SKM-1 treated with dmso at 0.1 percent for 144 hours (cell line): Measurements from ENCODE around the gene ZNF778.
"Not testable (repeated sequence)": the region's sequence is repeated elsewhere in the genome, so short reads cannot be mapped to it uniquely, and the experiment has no call there.

Source experiments
- DNase-seq: peaks from one replicate; lab custom pipeline; 2025; ENCODE audit not compliant: unreplicated experiment; lab: John Stamatoyannopoulos, UW

Gene ZNF778

DNA sequence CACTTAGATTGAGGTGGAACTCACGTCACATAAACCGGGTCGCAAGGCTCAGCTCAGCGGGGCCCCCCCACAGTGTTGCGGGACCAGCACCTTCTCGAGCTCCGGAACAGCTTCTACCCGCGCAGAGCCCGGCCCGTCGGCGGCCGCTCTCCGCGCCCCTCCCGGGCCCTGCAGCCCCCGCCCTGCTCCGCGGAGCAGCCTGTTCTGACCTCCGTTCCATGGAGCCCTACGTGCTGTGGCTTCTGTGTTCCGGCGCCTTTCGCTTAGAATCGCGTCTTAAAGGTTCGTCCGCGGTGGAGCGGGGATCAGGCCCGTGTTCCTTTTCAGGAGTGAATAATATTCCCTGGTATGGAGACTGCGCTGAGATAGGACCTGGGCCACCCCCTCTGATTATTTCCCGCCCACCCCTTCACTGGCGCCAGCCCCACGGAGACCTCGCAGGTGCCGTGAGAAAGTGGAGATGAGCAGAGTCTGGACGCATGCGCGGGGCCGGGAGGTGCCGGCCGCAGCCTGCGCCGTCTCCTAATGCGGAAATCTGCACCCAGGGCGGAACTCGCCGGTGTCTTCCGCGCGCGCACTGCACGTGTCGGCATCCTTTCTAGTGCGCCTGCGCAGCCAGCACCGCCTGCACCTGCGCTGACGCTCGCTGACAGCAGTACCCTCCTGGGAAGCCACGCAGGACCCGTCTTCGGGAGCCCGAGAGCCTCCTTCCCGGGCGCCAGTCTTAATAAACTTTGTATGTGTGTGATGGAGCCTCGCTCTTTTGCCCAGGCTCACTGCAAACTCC is 30.9 kb downstream of the ZNF778 start:
- DNase-seq, result no peak

DNA sequence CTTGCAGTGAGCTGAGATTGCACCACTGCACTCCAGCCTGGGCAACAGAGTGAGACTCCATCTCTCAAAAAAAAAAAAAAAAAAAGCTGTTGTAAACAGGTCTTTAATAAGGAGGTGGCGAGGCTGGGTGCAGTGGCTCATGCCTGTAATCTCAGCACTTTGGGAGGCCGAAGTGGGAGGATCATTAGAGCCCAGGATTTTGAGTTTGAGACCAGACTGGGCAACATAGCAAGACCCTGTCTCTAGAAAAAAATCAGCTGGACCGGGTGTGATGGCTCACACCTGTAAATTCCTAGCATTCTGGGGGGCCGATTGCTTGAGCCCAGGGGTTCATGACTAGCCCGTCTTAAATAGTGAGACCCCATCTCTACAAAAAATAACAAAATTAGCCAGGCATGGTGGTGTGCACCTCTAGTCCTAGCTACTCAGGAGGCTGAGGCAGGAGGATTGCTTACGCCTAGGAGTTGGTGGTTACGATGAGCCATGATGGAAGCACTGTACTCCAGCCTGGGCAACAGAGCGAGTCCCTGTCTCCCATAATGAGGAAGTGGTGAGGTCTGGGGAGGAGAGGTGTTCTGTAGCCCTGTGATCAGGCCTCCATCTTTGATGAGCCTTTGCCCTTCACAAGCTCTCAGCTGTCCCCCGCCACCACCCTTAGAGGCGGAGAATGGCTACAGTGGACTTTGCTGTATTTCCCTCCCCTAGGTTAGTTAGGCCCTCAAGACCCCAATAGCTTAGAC is 36.2 kb downstream of the ZNF778 start:
- DNase-seq, result no peak

DNA sequence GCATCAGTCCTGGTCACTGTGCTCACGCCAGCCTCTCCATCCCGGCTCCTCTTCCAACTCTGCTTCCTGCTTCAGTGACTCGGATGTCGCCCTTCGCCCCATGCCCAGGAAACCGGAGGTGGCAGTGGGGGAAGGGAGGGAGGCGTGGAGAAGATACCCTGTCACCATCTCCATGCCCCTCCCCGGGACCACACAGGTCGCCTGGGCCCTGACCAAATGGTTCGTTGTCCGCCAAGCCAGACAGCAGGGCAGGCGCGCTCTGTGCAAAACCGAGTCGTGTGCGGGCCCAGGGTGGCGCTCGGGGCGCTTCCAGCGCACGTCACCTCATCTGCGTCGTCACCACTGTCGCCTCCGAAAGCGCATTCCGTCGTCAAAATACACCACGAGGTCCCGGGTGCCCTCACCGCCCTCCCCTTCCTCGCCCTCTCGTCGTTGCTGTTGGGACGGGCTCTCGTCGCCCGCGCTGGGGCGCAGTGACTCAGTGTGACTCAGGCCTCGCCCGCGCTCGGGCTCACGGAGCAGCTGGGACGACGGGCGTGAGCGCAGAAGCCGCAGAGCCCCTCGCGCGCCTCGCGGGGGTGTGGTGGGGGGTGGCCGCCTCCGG is 39.2 kb downstream of the ZNF778 start:
- DNase-seq, result no peak

DNA sequence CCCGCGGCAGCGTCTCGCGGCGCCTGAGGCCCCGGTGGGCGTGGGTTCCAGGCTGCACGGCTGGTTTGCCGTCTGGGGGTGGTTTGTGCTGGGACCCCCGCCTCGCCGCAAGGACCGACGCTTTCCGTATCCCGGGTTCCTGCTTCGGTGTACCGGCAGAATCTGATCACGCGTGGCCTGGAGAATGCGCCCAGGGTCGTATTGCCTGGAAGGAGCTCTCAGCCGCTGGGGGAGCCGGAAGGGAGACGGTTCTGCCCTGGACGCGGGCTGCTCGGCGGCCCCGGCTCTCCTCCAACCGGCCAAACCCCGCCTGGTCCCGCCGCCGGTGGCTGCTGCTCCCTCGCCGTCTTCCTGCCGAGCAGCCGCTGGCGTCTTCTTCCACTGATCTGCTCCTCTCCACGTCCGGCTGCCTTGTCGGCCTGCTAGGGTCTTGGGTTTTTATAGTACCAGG is 39.8 kb downstream of the ZNF778 start:
- DNase-seq, result no peak

- no peak for DNase-seq
Observed at GRCh38 chr16:89257757-89258465, 40.4 kb downstream of the ZNF778 start.

DNA sequence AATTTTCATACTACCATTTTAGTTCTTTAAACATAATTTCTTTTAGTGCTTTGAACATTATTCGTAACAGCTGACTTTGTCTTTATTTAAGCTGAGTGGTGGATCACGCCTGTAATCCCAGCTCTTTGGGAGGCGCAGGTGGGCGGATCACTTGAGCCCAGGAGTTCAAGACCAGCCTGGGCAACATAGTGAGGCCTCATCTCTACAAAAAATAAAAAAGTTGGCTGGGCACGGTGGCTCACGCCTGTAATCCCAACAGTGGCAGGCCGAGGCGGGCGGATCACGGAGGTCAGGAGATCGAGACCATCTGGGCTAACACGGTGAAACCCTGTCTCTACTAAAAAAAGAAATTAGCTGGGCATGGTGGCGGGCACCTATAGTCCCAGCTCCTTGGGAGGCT is 42.4 kb downstream of the ZNF778 start:
- DNase-seq, result not testable (repeated sequence)

DNA sequence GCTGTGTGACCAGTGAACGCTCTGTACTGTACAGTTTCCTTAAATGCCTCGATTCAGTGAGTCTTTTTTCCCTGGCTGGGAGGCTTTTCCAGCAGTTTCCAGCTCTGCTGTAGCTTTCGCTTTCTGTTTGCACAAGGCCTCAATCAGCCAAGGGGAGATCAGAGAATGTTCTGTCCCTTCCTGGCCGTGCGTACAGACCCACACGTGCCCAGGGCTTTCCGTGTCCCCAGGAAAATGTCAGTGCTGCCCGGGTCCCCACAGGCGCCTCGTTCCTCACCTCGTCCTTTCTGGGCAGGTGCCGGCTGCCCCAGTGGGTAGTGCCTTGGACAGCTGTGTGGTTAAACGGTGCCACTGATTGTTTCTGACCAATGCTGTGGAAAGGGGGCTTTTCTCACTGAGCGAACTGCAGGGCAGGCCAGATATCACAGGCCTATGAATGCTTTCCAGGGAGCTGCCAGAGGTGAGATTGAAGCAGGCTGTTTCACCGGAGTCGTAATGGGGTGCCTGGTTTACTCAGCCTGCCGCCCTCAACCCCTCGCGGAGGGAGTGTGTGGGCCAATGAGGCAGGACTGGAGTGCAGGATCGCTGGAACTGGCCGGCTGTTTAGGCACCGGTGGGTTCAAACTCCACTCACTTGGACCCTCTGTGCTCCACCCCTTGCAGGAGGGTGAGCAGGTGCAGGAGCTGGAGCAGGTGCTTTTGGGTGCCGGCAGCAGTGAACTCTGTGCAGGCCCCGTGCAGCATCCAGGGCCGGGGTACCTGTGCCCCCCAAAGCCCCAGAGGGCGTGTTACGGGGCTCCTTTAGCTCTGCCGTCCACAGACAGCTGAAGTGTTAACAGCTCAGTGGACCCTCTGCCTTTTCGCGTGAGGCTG is 44.4 kb downstream of the ZNF778 start:
- no peak for DNase-seq

DNA sequence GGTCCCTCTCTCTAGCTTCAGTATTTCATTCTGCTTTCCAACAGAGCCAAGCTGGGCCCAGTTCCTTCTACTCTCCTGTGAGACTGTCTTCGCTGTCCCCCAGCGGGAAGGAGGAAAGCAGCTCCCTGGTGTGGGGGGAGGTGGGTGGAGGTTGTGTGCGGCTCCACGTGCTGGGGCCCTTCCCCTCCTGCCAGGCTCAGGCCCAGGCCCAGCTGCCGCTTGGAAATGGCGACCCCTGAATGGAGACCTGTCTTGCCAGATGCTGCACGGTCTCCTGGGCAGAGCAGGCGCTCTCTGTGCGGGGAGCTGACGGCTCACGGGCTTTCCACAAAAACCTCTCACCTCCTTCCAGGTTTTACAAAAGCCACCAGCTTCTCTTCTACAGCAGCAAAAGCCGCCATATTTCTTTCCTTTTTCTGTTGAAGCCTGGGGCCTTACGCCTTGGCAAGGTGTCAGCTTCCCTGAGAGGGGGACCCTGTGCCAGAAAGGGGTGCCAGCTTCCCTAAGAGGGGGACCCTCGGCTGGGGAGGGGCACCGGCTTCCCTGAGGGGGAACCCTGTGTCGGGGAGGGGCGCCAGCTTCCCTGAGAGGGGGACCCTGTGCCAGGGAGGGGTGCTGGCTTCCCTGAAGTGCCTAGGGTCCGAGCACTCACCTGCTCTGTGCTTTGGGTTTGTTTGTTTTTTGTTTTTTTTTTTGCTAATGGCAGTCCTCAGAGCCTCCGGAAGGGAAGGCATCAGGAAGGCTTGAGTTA is 47.5 kb downstream of the ZNF778 start:
- DNase-seq, result no peak

DNA sequence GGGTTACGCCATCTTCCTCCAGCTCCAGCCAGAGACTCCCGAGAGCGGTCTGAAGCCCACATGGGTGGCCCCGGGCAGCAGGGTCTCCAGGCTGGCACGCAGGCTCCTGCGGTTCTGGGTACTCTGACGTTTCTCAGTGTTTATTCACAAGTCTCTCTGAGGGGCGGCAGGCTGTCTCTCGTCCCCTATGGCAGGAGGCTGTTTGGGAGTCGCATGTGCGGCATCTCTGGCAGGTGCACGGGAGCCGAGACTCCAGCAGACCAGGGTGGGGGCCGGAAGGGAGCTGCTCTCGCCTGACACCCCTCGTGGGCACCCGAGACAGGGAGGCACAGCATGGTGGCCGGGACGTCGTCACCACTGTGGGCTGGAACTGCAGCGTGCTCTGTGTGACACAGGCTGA is 48.1 kb downstream of the ZNF778 start:
- no peak for DNase-seq

- no peak for DNase-seq
Observed at GRCh38 chr16:89266521-89267134, 49.1 kb downstream of the ZNF778 start.

- not testable (repeated sequence) for DNase-seq
Observed at GRCh38 chr16:89267746-89268145, 50.2 kb downstream of the ZNF778 start.

GRCh38 chr16:89268585-89268984 is 51.1 kb downstream of the ZNF778 start:
- DNase-seq, result no peak

DNA sequence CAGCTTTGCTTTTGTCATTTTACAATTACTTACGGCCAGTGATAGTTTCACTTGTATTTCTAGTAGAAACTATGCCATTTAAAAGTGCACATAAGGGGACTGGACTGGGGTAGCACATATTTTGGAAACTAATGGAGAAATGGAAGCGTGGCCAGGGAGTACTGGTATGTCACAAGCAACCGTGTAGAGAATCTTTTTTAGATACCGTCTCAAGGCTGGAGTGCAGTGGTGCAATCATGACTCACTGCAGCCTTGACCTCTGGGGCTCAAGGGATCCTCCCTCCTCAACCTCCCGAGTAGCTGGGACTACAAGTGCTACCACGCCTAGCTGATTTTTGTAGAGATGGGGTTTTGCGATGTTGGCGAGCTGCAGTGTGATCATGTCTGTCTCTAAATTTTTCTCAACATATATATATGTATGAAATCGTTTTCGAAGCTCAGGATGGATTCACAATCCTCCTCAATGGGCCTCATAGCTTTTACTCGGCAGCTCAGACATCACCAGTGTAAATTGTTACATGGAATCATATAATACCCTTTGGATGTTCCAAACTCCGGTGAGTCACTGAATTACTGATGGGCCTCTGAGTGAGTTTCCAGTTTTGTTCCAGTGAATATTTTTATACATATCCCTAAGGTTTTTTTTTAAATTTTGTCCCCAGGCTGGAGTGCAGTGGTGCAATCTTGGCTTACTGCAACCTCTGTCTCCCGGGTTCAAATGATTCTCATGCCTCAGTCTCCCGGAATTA is 51.7 kb downstream of the ZNF778 start:
- no peak for DNase-seq

DNA sequence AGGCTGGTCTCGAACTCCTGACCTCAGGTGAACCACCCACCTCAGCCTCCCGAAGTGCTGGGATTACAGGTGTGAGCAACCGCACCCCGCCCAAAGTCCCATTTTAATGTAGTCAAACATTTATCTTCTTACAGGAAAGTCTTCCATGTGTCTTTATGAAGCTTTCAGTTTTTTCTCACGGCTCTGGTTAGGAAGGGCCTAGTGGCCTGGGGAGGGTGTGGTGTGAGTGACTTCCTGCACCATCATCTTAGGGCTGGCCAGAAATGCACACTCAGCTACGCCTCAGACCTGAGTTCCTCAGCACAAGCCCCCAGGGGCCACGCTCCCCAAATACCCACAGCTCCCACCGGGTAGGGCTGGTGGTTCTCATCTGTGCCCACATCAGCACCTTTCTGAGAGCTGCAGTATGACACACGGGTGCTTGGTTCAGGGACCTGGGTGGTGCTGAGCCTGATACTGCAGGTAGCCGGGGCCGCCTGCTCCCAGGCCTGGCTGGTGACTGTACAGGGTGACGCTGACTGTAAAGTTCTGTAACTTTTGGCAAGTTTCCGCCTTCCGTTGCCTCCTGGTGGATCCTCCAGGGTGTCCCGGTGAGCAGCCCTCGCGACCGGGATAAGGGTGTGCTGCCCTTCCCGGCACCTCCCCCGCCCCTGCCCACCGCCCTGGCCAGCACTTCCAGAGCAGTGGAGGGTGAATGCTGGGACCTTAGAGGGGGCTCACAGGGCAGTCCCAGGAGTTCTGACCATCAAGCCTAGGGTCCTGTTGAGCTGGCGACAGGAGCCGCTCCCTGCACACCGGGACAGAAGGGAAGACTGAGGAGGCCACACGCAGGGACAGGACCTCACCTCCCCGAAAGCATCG is 52.5 kb downstream of the ZNF778 start:
- DNase-seq, result no peak

DNA sequence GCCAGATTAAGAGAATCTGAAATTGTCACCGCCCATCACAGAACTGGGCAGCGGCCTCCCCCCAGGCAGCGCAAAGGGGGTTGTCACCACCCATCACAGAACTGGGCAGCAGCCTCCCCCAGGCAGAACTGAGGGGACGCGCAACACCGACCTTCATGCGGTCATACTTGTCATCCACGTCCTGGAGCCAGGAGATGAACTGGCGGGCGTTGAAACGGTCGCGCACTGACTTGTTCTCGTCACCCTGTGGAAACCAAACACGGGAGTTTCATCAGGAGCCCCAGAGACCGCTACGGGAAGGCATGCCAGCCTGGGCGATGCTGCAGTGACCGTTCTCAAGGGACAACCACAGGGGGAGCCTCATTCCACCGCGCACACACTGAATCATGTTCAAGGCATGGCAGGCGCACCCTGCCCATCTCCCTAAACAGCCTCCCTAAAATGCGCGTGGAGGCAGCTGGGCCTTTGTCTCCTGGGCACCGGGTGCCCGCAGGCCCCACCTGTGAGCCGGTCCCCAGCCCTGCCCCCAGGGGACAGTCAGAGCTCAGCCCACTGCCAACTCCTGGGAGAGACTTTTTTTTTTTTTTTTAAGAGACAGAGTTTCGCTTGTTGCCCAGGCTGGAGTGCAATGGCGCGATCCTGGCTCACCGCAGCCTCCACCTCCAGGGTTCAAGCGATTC is 53.3 kb downstream of the ZNF778 start:
- no peak for DNase-seq

- no peak for DNase-seq
Observed at GRCh38 chr16:89272631-89273030, 55.1 kb downstream of the ZNF778 start.
